LNCAP (cell line): ENCODE measurements around the gene ATP2B3.

ENCODE experiments used
- CTCF ChIP-seq: fragments of 450-650 bp; IDR thresholded peaks from 2 replicates; pipeline ENCODE4 v1.5.1; 2017; ENCODE audit warnings: mild to moderate bottlenecking

ATP2B3 gene

GRCh38 chrX:153620576-153620975 is 103.1 kb downstream of the ATP2B3 start:
- TF ChIP-seq CTCF, result no peak

- TF ChIP-seq CTCF, result no peak
These were observed 104.6 kb downstream of the ATP2B3 start for GRCh38 chrX:153621949-153622598.

GRCh38 chrX:153622661-153623309 is 105.3 kb downstream of the ATP2B3 start:
- no peak for TF ChIP-seq CTCF

- TF ChIP-seq CTCF, result no peak
These were observed 106.0 kb downstream of the ATP2B3 start for GRCh38 chrX:153623310-153624029.

- TF ChIP-seq CTCF, result no peak
These were observed 107.0 kb downstream of the ATP2B3 start for GRCh38 chrX:153624196-153625091.

- TF ChIP-seq CTCF, result no peak
These were observed 108.0 kb downstream of the ATP2B3 start for GRCh38 chrX:153625271-153626024.
